HFF-Myc (cell line): Measurements from ENCODE around the gene ANKIB1.

Experiments used
- DNase-seq: peaks from one replicate; pipeline ENCODE4 v3.0.0-alpha.2; 2011; ENCODE audit warnings: low read depth; ENCODE audit errors: extremely low read depth
- H3K4me3 ChIP-seq: replicated peaks from 2 replicates; pipeline ENCODE4 v1.5.1; 2011; ENCODE audit warnings: low read depth, mild to moderate bottlenecking, control low read depth, low read length
- CTCF ChIP-seq: IDR thresholded peaks from 2 replicates; pipeline ENCODE4 v1.5.1; 2012; ENCODE audit warnings: mild to moderate bottlenecking, low read depth, low read length, control low read depth; ENCODE audit errors: missing control alignments

The ANKIB1 gene

GRCh38 chr7:92375013-92375412 lies 129.2 kb downstream of the ANKIB1 start:
- H3K4me3 ChIP-seq, result no peak overlapping the region
- no peak for DNase-seq
- TF ChIP-seq CTCF, result no peak

GRCh38 chr7:92391071-92391470 lies 145.3 kb downstream of the ANKIB1 start:
- DNase-seq, result no peak
- no peak for TF ChIP-seq CTCF
- H3K4me3 ChIP-seq, result no peak overlapping the region

- no peak for DNase-seq
- TF ChIP-seq CTCF, result no peak
- no peak overlapping the region for H3K4me3 ChIP-seq
Measured at GRCh38 chr7:92397542-92397941, 151.8 kb downstream of the ANKIB1 start.

GRCh38 chr7:92400013-92400412 lies 154.2 kb downstream of the ANKIB1 start:
- H3K4me3 ChIP-seq, result no peak overlapping the region
- no peak for TF ChIP-seq CTCF
- DNase-seq, result no peak

GRCh38 chr7:92402920-92403759 lies 157.4 kb downstream of the ANKIB1 start:
- DNase-seq, result no peak
- H3K4me3 ChIP-seq, result no peak overlapping the region
- TF ChIP-seq CTCF, result no peak

- no peak for DNase-seq
- H3K4me3 ChIP-seq, result no peak overlapping the region
- TF ChIP-seq CTCF, result no peak
Measured at GRCh38 chr7:92403760-92404074, 157.9 kb downstream of the ANKIB1 start.

- TF ChIP-seq CTCF, result peak; percentile 5
- DNase-seq, result no peak
- no peak overlapping the region for H3K4me3 ChIP-seq
Measured at GRCh38 chr7:92404170-92404614, 158.4 kb downstream of the ANKIB1 start.
